ENCODE results near the gene MYRF.

MYRF gene

GRCh38 chr11:61778357-61778886, 26.0 kb downstream of the MYRF start:
- Mint-ChIP-seq H3K27me3 (peaks cover 1% of the 10 kb centered on the region), H3K9me3 (no peaks in the 10 kb centered on the region), H3K27ac (no peak overlapping the region), H3K36me3 (ENCODE audit: low read depth) (no peaks in the 10 kb centered on the region), H3K4me3 (no peak overlapping the region), H3K4me1 (peaks cover 18% of the 10 kb centered on the region)
- ATAC-seq (no peak), DNase-seq (no peak)

- Mint-ChIP-seq H3K4me1 (peaks cover 18% of the 10 kb centered on the region), H3K27ac (no peak overlapping the region), H3K9me3 (no peaks in the 10 kb centered on the region), H3K27me3 (peaks cover 1% of the 10 kb centered on the region), H3K36me3 (ENCODE audit: low read depth) (peaks cover 2% of the 10 kb centered on the region), H3K4me3 (no peak overlapping the region)
- no peak for ATAC-seq
- DNase-seq, result no peak
Measured at GRCh38 chr11:61778920-61779650, 26.6 kb downstream of the MYRF start.

GRCh38 chr11:61779666-61780525, 27.5 kb downstream of the MYRF start:
- Mint-ChIP-seq H3K27me3 (peaks cover 1% of the 10 kb centered on the region), H3K9me3 (no peaks in the 10 kb centered on the region), H3K4me3 (no peak overlapping the region), H3K4me1 (peaks cover 18% of the 10 kb centered on the region), H3K36me3 (ENCODE audit: low read depth) (peaks cover 5% of the 10 kb centered on the region), H3K27ac (no peak overlapping the region)
- DNase-seq (no peak), ATAC-seq (no peak)

- ATAC-seq (no peak), DNase-seq (no peak)
- no peak overlapping the region for H3K4me3 Mint-ChIP-seq
- no peaks in the 10 kb centered on the region for H3K9me3 Mint-ChIP-seq
- H3K27ac Mint-ChIP-seq, result no peak overlapping the region
- H3K36me3 Mint-ChIP-seq (ENCODE audit: low read depth), result peaks cover 10% of the 10 kb centered on the region
- H3K27me3 Mint-ChIP-seq, result peaks cover 1% of the 10 kb centered on the region
- H3K4me1 Mint-ChIP-seq, result peaks cover 18% of the 10 kb centered on the region
Measured at GRCh38 chr11:61780581-61781162, 28.2 kb downstream of the MYRF start.

GRCh38 chr11:61781585-61781984, 29.1 kb downstream of the MYRF start:
- peaks cover 1% of the 10 kb centered on the region for H3K27me3 Mint-ChIP-seq
- ATAC-seq, result no peak
- H3K4me3 Mint-ChIP-seq, result no peak overlapping the region
- H3K4me1 Mint-ChIP-seq, result peaks cover 16% of the 10 kb centered on the region
- DNase-seq, result no peak
- no peak overlapping the region for H3K27ac Mint-ChIP-seq
- H3K9me3 Mint-ChIP-seq, result no peaks in the 10 kb centered on the region
- H3K36me3 Mint-ChIP-seq (ENCODE audit: low read depth), result peaks cover 10% of the 10 kb centered on the region

- Mint-ChIP-seq H3K27ac (no peak overlapping the region), H3K4me3 (no peak overlapping the region), H3K36me3 (ENCODE audit: low read depth) (peaks cover 12% of the 10 kb centered on the region), H3K27me3 (peaks cover 1% of the 10 kb centered on the region), H3K4me1 (peaks cover 10% of the 10 kb centered on the region), H3K9me3 (no peaks in the 10 kb centered on the region)
- DNase-seq, result no peak
- ATAC-seq, result no peak
Measured at GRCh38 chr11:61782299-61782698, 29.9 kb downstream of the MYRF start.

- H3K4me1 Mint-ChIP-seq, result peaks cover 10% of the 10 kb centered on the region
Measured at GRCh38 chr11:61782841-61783240, 30.4 kb downstream of the MYRF start.

GRCh38 chr11:61783717-61784505, 31.5 kb downstream of the MYRF start:
- no peak for ATAC-seq
- Mint-ChIP-seq H3K27me3 (no peaks in the 10 kb centered on the region), H3K36me3 (ENCODE audit: low read depth) (peaks cover 14% of the 10 kb centered on the region), H3K4me1 (peaks cover 6% of the 10 kb centered on the region), H3K4me3 (no peak overlapping the region), H3K9me3 (no peaks in the 10 kb centered on the region), H3K27ac (no peak overlapping the region)
- DNase-seq, result no peak

More at GRCh38 chr11:61782841-61783240, 30.4 kb downstream of the MYRF start:
- H3K27me3 Mint-ChIP-seq, result peaks cover 1% of the 10 kb centered on the region
- no peak overlapping the region for H3K27ac Mint-ChIP-seq
- DNase-seq, result no peak
- no peaks in the 10 kb centered on the region for H3K9me3 Mint-ChIP-seq
- ATAC-seq, result no peak
- peaks cover 12% of the 10 kb centered on the region for H3K36me3 Mint-ChIP-seq (ENCODE audit: low read depth)
- H3K4me3 Mint-ChIP-seq, result no peak overlapping the region

- peaks cover 6% of the 10 kb centered on the region for H3K4me1 Mint-ChIP-seq
Measured at GRCh38 chr11:61784506-61784805, 32.0 kb downstream of the MYRF start.

GRCh38 chr11:61785837-61786402, 33.5 kb downstream of the MYRF start:
- ATAC-seq, result no peak
- Mint-ChIP-seq H3K27me3 (no peaks in the 10 kb centered on the region), H3K36me3 (ENCODE audit: low read depth) (peaks cover 30% of the 10 kb centered on the region), H3K4me3 (no peak overlapping the region), H3K9me3 (no peaks in the 10 kb centered on the region), H3K4me1 (peaks cover 13% of the 10 kb centered on the region), H3K27ac (no peak overlapping the region)
- DNase-seq, result no peak

More at GRCh38 chr11:61784506-61784805, 32.0 kb downstream of the MYRF start:
- Mint-ChIP-seq H3K9me3 (no peaks in the 10 kb centered on the region), H3K4me3 (no peak overlapping the region), H3K36me3 (ENCODE audit: low read depth) (peaks cover 19% of the 10 kb centered on the region), H3K27ac (no peak overlapping the region), H3K27me3 (no peaks in the 10 kb centered on the region)
- no peak for DNase-seq
- no peak for ATAC-seq

GRCh38 chr11:61787928-61788491, 35.6 kb downstream of the MYRF start:
- peaks cover 40% of the 10 kb centered on the region for H3K36me3 Mint-ChIP-seq (ENCODE audit: low read depth)

GRCh38 chr11:61791737-61792309, 39.4 kb downstream of the MYRF start:
- Mint-ChIP-seq H3K9me3 (no peaks in the 10 kb centered on the region), H3K4me3 (peak overlapping the region; percentile 89), H3K27me3 (no peaks in the 10 kb centered on the region), H3K36me3 (ENCODE audit: low read depth) (peaks cover 57% of the 10 kb centered on the region), H3K27ac (peak overlapping the region; percentile 100), H3K4me1 (peaks cover 46% of the 10 kb centered on the region)
- ATAC-seq (peak; percentile 25), DNase-seq (peak; percentile 55)

More at GRCh38 chr11:61787928-61788491, 35.6 kb downstream of the MYRF start:
- ATAC-seq, result no peak
- no peak overlapping the region for H3K27ac Mint-ChIP-seq
- DNase-seq, result peak; percentile 14
- no peak overlapping the region for H3K4me3 Mint-ChIP-seq
- peaks cover 20% of the 10 kb centered on the region for H3K4me1 Mint-ChIP-seq
- no peaks in the 10 kb centered on the region for H3K27me3 Mint-ChIP-seq
- H3K9me3 Mint-ChIP-seq, result no peaks in the 10 kb centered on the region

GRCh38 chr11:61792310-61793082, 40.1 kb downstream of the MYRF start, which contains the start of the genes FEN1 and TMEM258:
Gene FEN1 (plus strand): TSS chr11:61792911. CDS start chr11:61795362, 2,451 bp downstream.
Gene TMEM258 (minus strand): TSS chr11:61792599. CDS start chr11:61792558, 41 bp downstream.
- peaks cover 61% of the 10 kb centered on the region for H3K36me3 Mint-ChIP-seq (ENCODE audit: low read depth)
- H3K9me3 Mint-ChIP-seq, result no peaks in the 10 kb centered on the region

More at GRCh38 chr11:61792310-61793082, 40.1 kb downstream of the MYRF start, which contains the start of the genes FEN1 and TMEM258:
- H3K4me3 Mint-ChIP-seq, result peak within 1 kb of the TSS; percentile 89
- DNase-seq (peak; percentile 90), ATAC-seq (peak; percentile 90)
- no peaks in the 10 kb centered on the region for H3K27me3 Mint-ChIP-seq
- peaks cover 52% of the 10 kb centered on the region for H3K4me1 Mint-ChIP-seq
- peak within 1 kb of the TSS; percentile 100 for H3K27ac Mint-ChIP-seq

All from activated naive CD8-positive, alpha-beta T cell treated with anti-CD3 and anti-CD28 coated beads, Interleukin-2, amount 50 U/mL, for 24 hours (primary cell).